PC-3 (cell line): ENCODE results near the gene VPS9D1. TPM values are rescaled to one million over a fixed set of nuclear protein-coding genes. Genes with fewer than 3 reads are reported as not detected.
A peak's percentile ranks its signal among the peaks of the same experiment; 100 is the strongest.

Source experiments
- ATAC-seq: fragments of 200-7000 bp; cut with Tn5 transposase; 2 replicates; pipeline ENCODE4 v1.9.1; 2020; ENCODE audit warnings: mild to moderate bottlenecking, moderate library complexity
- BruUV-seq: library from RNA; stranded (reverse); fragments of 400-500 nt; replicated peaks from 2 replicates; lab custom pipeline; 2021; lab: Mats Ljungman, UMichigan
- CTCF ChIA-PET: fragments of 300-600 bp; sonication (Branson Sonifier 250); formaldehyde crosslinking; loops from one replicate; lab custom pipeline; 2022; ENCODE audit warnings: antibody characterized with exemption; lab: Charles Lee
- POLR2A ChIA-PET: fragments of 300-600 bp; sonication (Branson Sonifier 250); formaldehyde crosslinking; loops from one replicate; lab custom pipeline; 2022; ENCODE audit warnings: antibody characterized with exemption; ENCODE audit not compliant: unreplicated experiment; lab: Charles Lee
- DNase-seq: peaks from one replicate; pipeline ENCODE4 v3.0.0-alpha.2; 2015
- H2AFZ ChIP-seq: fragments of 300-600 bp; sonication (generic); 2 replicates; pipeline ENCODE4 v1.6.0; 2016; ENCODE audit warnings: antibody characterized with exemption, low read length
- H3F3A ChIP-seq: fragments of 300-600 bp; sonication (generic); one replicate; pipeline ENCODE4 v1.6.0; 2017; ENCODE audit warnings: antibody characterized with exemption, low read length, control low read depth, mild to moderate bottlenecking; ENCODE audit not compliant: unreplicated experiment
- H3K27ac ChIP-seq: fragments of 300-600 bp; sonication (generic); 2 replicates; pipeline ENCODE4 v1.5.1; 2016; ENCODE audit warnings: mild to moderate bottlenecking, low read length
- H3K27me3 ChIP-seq: fragments of 300-600 bp; sonication (generic); 2 replicates; pipeline ENCODE4 v1.6.1; 2016; ENCODE audit warnings: low read length, mixed read lengths
- H3K36me3 ChIP-seq: fragments of 300-600 bp; sonication (generic); 2 replicates; pipeline ENCODE4 v1.6.1; 2016; ENCODE audit warnings: low read depth, mixed run types, low read length, mixed read lengths
- H3K4me1 ChIP-seq: fragments of 300-600 bp; sonication (generic); 2 replicates; pipeline ENCODE4 v1.5.1; 2016; ENCODE audit warnings: low read length; ENCODE audit not compliant: insufficient read depth
- H3K4me2 ChIP-seq: fragments of 300-600 bp; sonication (generic); 2 replicates; pipeline ENCODE4 v1.6.0; 2016; ENCODE audit warnings: low read length
- H3K4me3 ChIP-seq: fragments of 300-600 bp; sonication (generic); 2 replicates; pipeline ENCODE4 v1.5.1; 2016; ENCODE audit warnings: mild to moderate bottlenecking, low read length, mixed read lengths
- H3K79me2 ChIP-seq: fragments of 300-600 bp; sonication (generic); 2 replicates; pipeline ENCODE4 v1.6.1; 2017; ENCODE audit warnings: low read length, mixed read lengths
- H3K9ac ChIP-seq: fragments of 300-600 bp; sonication (generic); 2 replicates; pipeline ENCODE4 v1.6.0; 2016; ENCODE audit warnings: mild to moderate bottlenecking, low read length
- H3K9me2 ChIP-seq: fragments of 300-600 bp; sonication (generic); replicated peaks from 2 replicates; pipeline ENCODE4 v1.6.1; 2016; ENCODE audit warnings: mixed run types, low read length, mixed read lengths
- H3K9me3 ChIP-seq: fragments of 300-600 bp; sonication (generic); 2 replicates; pipeline ENCODE4 v1.6.1; 2016; ENCODE audit warnings: low read length, mixed read lengths
- H4K20me1 ChIP-seq: fragments of 300-600 bp; sonication (generic); 2 replicates; pipeline ENCODE4 v1.6.1; 2016; ENCODE audit warnings: low read length, mixed read lengths
- CTCF ChIP-seq: fragments of 300-600 bp; sonication (generic); conservative IDR thresholded peaks from 2 replicates; pipeline ENCODE4 v1.5.1; 2017; ENCODE audit warnings: antibody characterized with exemption, low read depth, mild to moderate bottlenecking, low read length
- EZH2 ChIP-seq: fragments of 300-600 bp; sonication (generic); IDR thresholded peaks from one replicate; pipeline ENCODE4 v1.6.1; 2017; ENCODE audit warnings: antibody characterized with exemption, mild to moderate bottlenecking, low read length; ENCODE audit not compliant: unreplicated experiment
- EZH2phosphoT487 ChIP-seq: fragments of 300-600 bp; sonication (generic); IDR thresholded peaks from 2 replicates; pipeline ENCODE4 v1.6.1; 2018; ENCODE audit warnings: mild to moderate bottlenecking, antibody characterized with exemption, low read length, borderline replicate concordance
- intact Hi-C: fragments of 100-400 bp; cut with micrococcal nuclease; formaldehyde crosslinking; loops from 2 replicates; pipeline ENCODE4 v1.9.0; 2023
- total RNA-seq: library from RNA; depleted of rRNA; stranded (reverse); fragments of >200 nt; gene quantifications from 2 replicates; pipeline ENCODE4 v1.2.3, GENCODE V29; 2014

The VPS9D1 gene
- total RNA-seq, 1 experiment from 2014 or later, result 4.4 TPM

GRCh38 chr16:89687092-89687940, 33.4 kb downstream of the VPS9D1 start:
- no peaks in the 10 kb centered on the region for H3K27me3 ChIP-seq
- TF ChIP-seq CTCF (no peak), EZH2phosphoT487 (no peak), EZH2 (no peak)
- intact Hi-C loops, result no loop called here
- ChIA-PET POLR2A (interaction anchor here (0.5 kb wide), 1 partner anchor 111 kb away, joined by 3 read pairs; no protein-coding TSS in a partner anchor), CTCF (interaction anchor here (0.6 kb wide), 1 partner anchor 331 kb away, joined by 3 read pairs; no protein-coding TSS in a partner anchor)
- peak overlapping the region; percentile 86 for H3K4me2 ChIP-seq
- no peaks in the 10 kb centered on the region for H4K20me1 ChIP-seq
- H3K4me1 ChIP-seq, result peaks cover 6% of the 10 kb centered on the region; the same call in 1 of the 2 replicates
- peaks cover 4% of the 10 kb centered on the region; the same call in 1 of the 2 replicates for H3K36me3 ChIP-seq
- H3F3A ChIP-seq, result no peaks in the 10 kb centered on the region
- peak overlapping the region; percentile 79 for H3K27ac ChIP-seq
- H3K4me3 ChIP-seq, result peak overlapping the region; percentile 76
- BruUV-seq, result TSS peak; percentile 51
- no peaks in the 10 kb centered on the region for H3K9me2 ChIP-seq
- DNase-seq, result peak; percentile 34
- peak overlapping the region; percentile 97 for H3K9ac ChIP-seq
- H2AFZ ChIP-seq, result peak overlapping the region; percentile 77
- H3K79me2 ChIP-seq, result peaks cover 27% of the 10 kb centered on the region
- peak; percentile 52 for ATAC-seq
- H3K9me3 ChIP-seq, result no peaks in the 10 kb centered on the region

DNA sequence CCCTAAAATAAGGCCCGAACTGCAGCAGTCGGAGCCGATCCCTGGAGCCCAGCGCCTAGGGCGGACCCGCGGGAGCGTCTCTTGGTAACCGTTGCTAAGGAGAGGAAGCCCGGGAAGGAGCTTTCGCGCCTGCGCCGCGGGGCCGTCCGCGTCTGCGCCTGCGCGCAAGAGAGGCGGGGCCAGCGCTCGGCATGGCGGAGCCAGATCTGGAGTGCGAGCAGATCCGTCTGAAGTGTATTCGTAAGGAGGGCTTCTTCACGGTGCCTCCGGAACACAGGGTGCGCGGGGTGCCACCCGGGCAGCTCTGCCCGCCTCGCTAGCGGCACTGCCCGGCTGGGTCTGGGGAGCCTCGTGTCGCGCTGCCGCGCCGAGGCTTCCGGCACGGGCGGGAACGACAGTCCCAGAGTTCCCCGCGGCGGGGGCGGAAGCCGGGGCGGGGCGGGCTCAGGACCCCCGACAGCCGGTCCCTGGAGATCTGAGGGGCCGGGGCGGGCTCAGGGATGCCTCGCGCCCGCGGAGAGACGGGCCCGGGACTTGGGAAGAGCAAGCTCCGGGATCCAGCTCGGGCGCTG, 34.1 kb downstream of the VPS9D1 start, which contains the start of gene CDK10:
Gene CDK10, plus strand, starts transcription at position 170 of the 572 bp plus-strand sequence. Its CDS starts 22 bp downstream, at position 192.
- H3K4me2 ChIP-seq, result peak within 1 kb of the TSS; percentile 86
- no peak for TF ChIP-seq CTCF
- TF ChIP-seq EZH2, result no peak
- no peak for TF ChIP-seq EZH2phosphoT487
- POLR2A ChIA-PET, result interaction anchor here (0.5 to 0.7 kb wide), 2 partner anchors 111 to 286 kb away, joined by 3 read pairs; no protein-coding TSS in a partner anchor
- peaks cover 27% of the 10 kb centered on the region for H3K79me2 ChIP-seq
- peak within 1 kb of the TSS; percentile 77 for H2AFZ ChIP-seq
- H3K36me3 ChIP-seq, result peaks cover 4% of the 10 kb centered on the region; the same call in 1 of the 2 replicates
- BruUV-seq, result no TSS peak
- no peaks in the 10 kb centered on the region for H3K27me3 ChIP-seq
- peaks cover 6% of the 10 kb centered on the region; the same call in 1 of the 2 replicates for H3K4me1 ChIP-seq
- H3F3A ChIP-seq, result no peaks in the 10 kb centered on the region
- H3K9ac ChIP-seq, result peak within 1 kb of the TSS; percentile 97
- peak; percentile 91 for ATAC-seq
- intact Hi-C loops, result no loop called here
- CTCF ChIA-PET, result interaction anchor here (0.6 kb wide), 1 partner anchor 332 kb away, joined by 3 read pairs; no protein-coding TSS in a partner anchor
- DNase-seq, result peak; percentile 90
- H3K27ac ChIP-seq, result peak within 1 kb of the TSS; percentile 79
- H3K9me3 ChIP-seq, result no peaks in the 10 kb centered on the region
- peak within 1 kb of the TSS; percentile 76 for H3K4me3 ChIP-seq
- no peaks in the 10 kb centered on the region for H4K20me1 ChIP-seq
- no peaks in the 10 kb centered on the region for H3K9me2 ChIP-seq
